Measurements from ENCODE around the gene GRAMD1A.

Gene GRAMD1A

GRCh38 chr19:35056513-35057063 is 56.5 kb downstream of the GRAMD1A start:
- DNase-seq = no peak

GRCh38 chr19:35058370-35058769 is 58.2 kb downstream of the GRAMD1A start:
- no peak for DNase-seq

- no peak for DNase-seq
Measured at GRCh38 chr19:35059006-35059798, 59.1 kb downstream of the GRAMD1A start.

GRCh38 chr19:35059799-35060091 is 59.6 kb downstream of the GRAMD1A start:
- DNase-seq = no peak

- DNase-seq = no peak
Measured at GRCh38 chr19:35060160-35060855, 60.2 kb downstream of the GRAMD1A start.

- no peak for DNase-seq
Measured at GRCh38 chr19:35061583-35062373, 61.7 kb downstream of the GRAMD1A start.

- no peak for DNase-seq
Measured at GRCh38 chr19:35062942-35063341, 62.8 kb downstream of the GRAMD1A start.

- no peak for DNase-seq
Measured at GRCh38 chr19:35063940-35064818, 64.1 kb downstream of the GRAMD1A start.

GRCh38 chr19:35065574-35065973 is 65.5 kb downstream of the GRAMD1A start:
- no peak for DNase-seq

GRCh38 chr19:35066121-35066520 is 66.0 kb downstream of the GRAMD1A start:
- DNase-seq = no peak

GRCh38 chr19:35066691-35067563 is 66.8 kb downstream of the GRAMD1A start:
- DNase-seq = peak; percentile 77 to 87

GRCh38 chr19:35068941-35069634 is 69.0 kb downstream of the GRAMD1A start:
- no peak for DNase-seq

- peak in 1 of 2 experiments; percentile 10 for DNase-seq
Measured at GRCh38 chr19:35069696-35070095, 69.6 kb downstream of the GRAMD1A start.

GRCh38 chr19:35070471-35070870 is 70.3 kb downstream of the GRAMD1A start:
- no peak for DNase-seq

GRCh38 chr19:35073516-35073915 is 73.4 kb downstream of the GRAMD1A start:
- no peak for DNase-seq

GRCh38 chr19:35073941-35074340 is 73.8 kb downstream of the GRAMD1A start:
- DNase-seq = no peak

- DNase-seq = no peak
Measured at GRCh38 chr19:35074426-35075201, 74.5 kb downstream of the GRAMD1A start.

GRCh38 chr19:35075202-35076025 is 75.3 kb downstream of the GRAMD1A start:
- DNase-seq = no peak

GRCh38 chr19:35076026-35076370 is 75.9 kb downstream of the GRAMD1A start:
- DNase-seq = no peak
